ENCODE data around the gene SUMO3. TPM values are rescaled to one million over a fixed set of nuclear protein-coding genes. Genes with fewer than 3 reads are reported as not detected.

SUMO3 gene
- total RNA-seq, 1 experiment from 2014 or later: 81.7 TPM

DNA sequence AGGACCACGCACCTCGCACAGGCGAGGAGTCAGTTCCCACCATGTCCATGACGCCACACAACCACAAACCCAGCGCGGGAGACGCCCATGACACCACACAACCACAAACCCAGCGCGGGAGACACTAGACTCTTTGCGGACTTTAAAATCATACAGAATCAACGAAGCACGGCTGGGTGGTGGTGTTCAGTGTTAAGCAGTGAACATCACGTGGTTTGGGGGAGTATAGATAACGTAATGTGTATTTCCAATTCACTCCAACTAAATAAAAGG lies 36.5 kb upstream of the SUMO3 start (continued):
- no peak for TF ChIP-seq ZNF532 (CRISPR knock-in tag; IDR thresholded peaks at IDR 0.05; ENCODE audit: borderline replicate concordance)
- TF ChIP-seq NR2C2 (CRISPR knock-in tag; IDR thresholded peaks at IDR 0.05): no peak
- TF ChIP-seq ZNF423 (CRISPR knock-in tag; IDR thresholded peaks at IDR 0.05): no peak
- TF ChIP-seq, protein P1, sequence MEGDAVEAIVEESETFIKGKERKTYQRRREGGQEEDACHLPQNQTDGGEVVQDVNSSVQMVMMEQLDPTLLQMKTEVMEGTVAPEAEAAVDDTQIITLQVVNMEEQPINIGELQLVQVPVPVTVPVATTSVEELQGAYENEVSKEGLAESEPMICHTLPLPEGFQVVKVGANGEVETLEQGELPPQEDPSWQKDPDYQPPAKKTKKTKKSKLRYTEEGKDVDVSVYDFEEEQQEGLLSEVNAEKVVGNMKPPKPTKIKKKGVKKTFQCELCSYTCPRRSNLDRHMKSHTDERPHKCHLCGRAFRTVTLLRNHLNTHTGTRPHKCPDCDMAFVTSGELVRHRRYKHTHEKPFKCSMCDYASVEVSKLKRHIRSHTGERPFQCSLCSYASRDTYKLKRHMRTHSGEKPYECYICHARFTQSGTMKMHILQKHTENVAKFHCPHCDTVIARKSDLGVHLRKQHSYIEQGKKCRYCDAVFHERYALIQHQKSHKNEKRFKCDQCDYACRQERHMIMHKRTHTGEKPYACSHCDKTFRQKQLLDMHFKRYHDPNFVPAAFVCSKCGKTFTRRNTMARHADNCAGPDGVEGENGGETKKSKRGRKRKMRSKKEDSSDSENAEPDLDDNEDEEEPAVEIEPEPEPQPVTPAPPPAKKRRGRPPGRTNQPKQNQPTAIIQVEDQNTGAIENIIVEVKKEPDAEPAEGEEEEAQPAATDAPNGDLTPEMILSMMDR (IDR thresholded peaks at IDR 0.05): no peak
- TF ChIP-seq TP53 (CRISPR knock-in tag; IDR thresholded peaks at IDR 0.05): no peak

DNA sequence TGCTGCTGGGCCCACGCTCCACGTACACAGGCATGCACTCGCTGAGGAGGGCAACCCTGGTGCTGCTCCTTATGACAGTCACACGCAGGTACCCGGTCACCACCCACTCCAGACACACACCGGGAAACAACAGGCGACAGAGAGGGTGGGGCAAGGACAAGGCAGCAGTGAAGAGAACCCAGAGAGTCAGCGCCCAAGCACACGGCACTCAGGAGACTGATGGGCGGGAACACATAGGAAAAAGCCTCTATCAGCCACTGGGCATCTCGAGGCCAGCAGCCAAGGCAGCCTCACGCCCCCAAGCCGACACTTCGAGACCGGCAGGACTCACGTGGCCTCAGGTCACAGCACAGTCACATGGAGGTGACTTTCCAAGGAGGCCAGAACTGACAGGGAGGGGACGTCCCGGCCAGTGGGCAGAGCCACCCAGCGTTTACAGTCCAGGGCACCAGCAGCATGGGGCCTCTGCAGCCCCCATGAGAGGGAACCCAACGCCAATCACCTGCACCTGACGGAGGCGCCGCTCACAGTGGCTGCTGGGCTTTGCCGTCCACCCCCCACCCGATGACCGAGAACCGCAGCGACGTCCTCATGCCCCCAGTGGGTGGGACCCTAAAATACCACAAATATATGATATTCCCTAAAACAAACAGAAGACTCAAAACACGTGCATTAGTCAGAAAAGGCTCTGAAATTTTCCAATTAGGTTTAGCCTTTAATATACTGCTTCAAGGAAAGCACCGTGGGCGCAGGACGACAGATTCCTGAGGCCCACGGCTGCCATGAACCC lies 35.9 kb upstream of the SUMO3 start:
- no peak overlapping the region for H3K27ac Mint-ChIP-seq
- H3K4me1 Mint-ChIP-seq: no peaks in the 10 kb centered on the region
- H3K9me3 Mint-ChIP-seq: no peaks in the 10 kb centered on the region

More for the DNA sequence above, 35.9 kb upstream of the SUMO3 start:
- CTCF ChIA-PET: no interaction called here
- peaks cover 66% of the 10 kb centered on the region for H3K36me3 Mint-ChIP-seq
- ATAC-seq: no peak
- TF ChIP-seq, protein P2, sequence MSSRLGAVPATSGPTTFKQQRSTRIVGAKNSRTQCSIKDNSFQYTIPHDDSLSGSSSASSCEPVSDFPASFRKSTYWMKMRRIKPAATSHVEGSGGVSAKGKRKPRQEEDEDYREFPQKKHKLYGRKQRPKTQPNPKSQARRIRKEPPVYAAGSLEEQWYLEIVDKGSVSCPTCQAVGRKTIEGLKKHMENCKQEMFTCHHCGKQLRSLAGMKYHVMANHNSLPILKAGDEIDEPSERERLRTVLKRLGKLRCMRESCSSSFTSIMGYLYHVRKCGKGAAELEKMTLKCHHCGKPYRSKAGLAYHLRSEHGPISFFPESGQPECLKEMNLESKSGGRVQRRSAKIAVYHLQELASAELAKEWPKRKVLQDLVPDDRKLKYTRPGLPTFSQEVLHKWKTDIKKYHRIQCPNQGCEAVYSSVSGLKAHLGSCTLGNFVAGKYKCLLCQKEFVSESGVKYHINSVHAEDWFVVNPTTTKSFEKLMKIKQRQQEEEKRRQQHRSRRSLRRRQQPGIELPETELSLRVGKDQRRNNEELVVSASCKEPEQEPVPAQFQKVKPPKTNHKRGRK (CRISPR knock-in tag; IDR thresholded peaks at IDR 0.05; ENCODE audit: borderline replicate concordance): no peak
- TF ChIP-seq, protein P3, sequence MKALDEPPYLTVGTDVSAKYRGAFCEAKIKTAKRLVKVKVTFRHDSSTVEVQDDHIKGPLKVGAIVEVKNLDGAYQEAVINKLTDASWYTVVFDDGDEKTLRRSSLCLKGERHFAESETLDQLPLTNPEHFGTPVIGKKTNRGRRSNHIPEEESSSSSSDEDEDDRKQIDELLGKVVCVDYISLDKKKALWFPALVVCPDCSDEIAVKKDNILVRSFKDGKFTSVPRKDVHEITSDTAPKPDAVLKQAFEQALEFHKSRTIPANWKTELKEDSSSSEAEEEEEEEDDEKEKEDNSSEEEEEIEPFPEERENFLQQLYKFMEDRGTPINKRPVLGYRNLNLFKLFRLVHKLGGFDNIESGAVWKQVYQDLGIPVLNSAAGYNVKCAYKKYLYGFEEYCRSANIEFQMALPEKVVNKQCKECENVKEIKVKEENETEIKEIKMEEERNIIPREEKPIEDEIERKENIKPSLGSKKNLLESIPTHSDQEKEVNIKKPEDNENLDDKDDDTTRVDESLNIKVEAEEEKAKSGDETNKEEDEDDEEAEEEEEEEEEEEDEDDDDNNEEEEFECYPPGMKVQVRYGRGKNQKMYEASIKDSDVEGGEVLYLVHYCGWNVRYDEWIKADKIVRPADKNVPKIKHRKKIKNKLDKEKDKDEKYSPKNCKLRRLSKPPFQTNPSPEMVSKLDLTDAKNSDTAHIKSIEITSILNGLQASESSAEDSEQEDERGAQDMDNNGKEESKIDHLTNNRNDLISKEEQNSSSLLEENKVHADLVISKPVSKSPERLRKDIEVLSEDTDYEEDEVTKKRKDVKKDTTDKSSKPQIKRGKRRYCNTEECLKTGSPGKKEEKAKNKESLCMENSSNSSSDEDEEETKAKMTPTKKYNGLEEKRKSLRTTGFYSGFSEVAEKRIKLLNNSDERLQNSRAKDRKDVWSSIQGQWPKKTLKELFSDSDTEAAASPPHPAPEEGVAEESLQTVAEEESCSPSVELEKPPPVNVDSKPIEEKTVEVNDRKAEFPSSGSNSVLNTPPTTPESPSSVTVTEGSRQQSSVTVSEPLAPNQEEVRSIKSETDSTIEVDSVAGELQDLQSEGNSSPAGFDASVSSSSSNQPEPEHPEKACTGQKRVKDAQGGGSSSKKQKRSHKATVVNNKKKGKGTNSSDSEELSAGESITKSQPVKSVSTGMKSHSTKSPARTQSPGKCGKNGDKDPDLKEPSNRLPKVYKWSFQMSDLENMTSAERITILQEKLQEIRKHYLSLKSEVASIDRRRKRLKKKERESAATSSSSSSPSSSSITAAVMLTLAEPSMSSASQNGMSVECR (CRISPR knock-in tag; IDR thresholded peaks at IDR 0.05; ENCODE audit: borderline replicate concordance): no peak
- no peak for TF ChIP-seq E2F1 (CRISPR knock-in tag; IDR thresholded peaks at IDR 0.05)
- H3K27me3 Mint-ChIP-seq (ENCODE audit: low read depth): no peaks in the 10 kb centered on the region
- no peak for DNase-seq (ENCODE audit: low spot score)
- no peak overlapping the region for H3K4me3 Mint-ChIP-seq
- POLR2A ChIA-PET: no interaction called here
